ENCODE measurements around the gene ABLIM1.

GRCh38 chr10:114609518-114610426 lies 48.3 kb downstream of the ABLIM1 start:
- TF ChIP-seq GATA3 (IDR thresholded peaks at IDR 0.05; ENCODE audit: low read depth, low read length) = no peak
- no peak for TF ChIP-seq GATA2 (IDR thresholded peaks at IDR 0.05; ENCODE audit: low read depth, low read length)
